NT2/D1 (cell line): Measurements from ENCODE around the gene HSF5.

ENCODE experiments used
- SUZ12 ChIP-seq: IDR thresholded peaks from 2 replicates; pipeline ENCODE4 v1.6.1; 2011; ENCODE audit not compliant: insufficient read length, insufficient read depth; ENCODE audit errors: extremely low read depth
- ZNF274 ChIP-seq: IDR thresholded peaks from 2 replicates; pipeline ENCODE4 v1.6.1; 2011; ENCODE audit warnings: mild to moderate bottlenecking, low read depth, low read length

DNA sequence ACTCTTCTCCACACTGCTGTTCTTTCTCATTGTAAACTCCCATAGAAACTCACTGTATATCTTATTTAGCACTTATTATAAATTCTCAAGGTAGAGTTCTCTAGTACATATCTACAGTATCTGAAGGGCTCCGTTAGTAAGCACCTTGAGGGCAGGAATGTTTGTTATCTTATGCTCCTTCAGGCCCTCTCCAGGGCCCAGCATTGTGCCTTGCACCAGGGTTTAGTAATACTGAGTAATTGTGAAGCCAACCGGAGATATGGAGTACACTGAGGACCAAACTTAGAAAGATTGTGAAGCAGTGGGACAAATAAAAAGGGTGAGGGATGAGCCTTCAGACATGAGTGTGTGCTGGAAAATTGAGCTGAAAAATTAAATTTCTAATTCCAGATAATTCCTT, 97.3 kb downstream of the HSF5 start:
- no peak for TF ChIP-seq SUZ12
- no peak for TF ChIP-seq ZNF274
